Epidermal melanocyte (primary cell): ENCODE data around the gene PKD1L1.

Experiments used
- DNase-seq: peaks from one replicate; pipeline ENCODE4 v3.0.0; 2011; ENCODE audit warnings: low spot score; ENCODE audit not compliant: insufficient read length

Gene PKD1L1

GRCh38 chr7:47818796-47819606 lies 129.3 kb downstream of the PKD1L1 start:
- peak; percentile 69 for DNase-seq

GRCh38 chr7:47817917-47818316 lies 130.3 kb downstream of the PKD1L1 start:
- no peak for DNase-seq

GRCh38 chr7:47816647-47817046 lies 131.6 kb downstream of the PKD1L1 start:
- DNase-seq: no peak

DNA sequence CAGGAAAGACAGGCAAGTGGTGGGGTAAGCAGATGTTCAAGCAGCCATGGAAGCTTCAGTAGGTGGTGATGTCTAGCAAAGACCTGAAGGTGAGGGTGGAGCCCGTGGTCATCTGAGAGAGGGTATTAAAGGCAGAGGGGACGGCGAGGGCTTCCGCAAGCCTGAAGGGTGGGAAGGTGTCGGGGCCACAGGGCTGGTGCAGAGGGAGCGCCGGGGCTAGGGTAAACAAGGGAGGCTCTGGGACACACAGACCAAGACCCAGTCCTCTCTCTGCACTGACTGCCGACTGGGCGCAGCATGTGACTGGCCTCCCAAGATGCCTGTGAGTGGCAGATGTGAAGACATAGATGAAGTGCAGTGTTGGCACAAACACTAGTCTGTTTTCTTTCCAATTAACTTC lies 132.4 kb downstream of the PKD1L1 start:
- no peak for DNase-seq

- DNase-seq: no peak
Measured at GRCh38 chr7:47814905-47815613, 133.2 kb downstream of the PKD1L1 start.

DNA sequence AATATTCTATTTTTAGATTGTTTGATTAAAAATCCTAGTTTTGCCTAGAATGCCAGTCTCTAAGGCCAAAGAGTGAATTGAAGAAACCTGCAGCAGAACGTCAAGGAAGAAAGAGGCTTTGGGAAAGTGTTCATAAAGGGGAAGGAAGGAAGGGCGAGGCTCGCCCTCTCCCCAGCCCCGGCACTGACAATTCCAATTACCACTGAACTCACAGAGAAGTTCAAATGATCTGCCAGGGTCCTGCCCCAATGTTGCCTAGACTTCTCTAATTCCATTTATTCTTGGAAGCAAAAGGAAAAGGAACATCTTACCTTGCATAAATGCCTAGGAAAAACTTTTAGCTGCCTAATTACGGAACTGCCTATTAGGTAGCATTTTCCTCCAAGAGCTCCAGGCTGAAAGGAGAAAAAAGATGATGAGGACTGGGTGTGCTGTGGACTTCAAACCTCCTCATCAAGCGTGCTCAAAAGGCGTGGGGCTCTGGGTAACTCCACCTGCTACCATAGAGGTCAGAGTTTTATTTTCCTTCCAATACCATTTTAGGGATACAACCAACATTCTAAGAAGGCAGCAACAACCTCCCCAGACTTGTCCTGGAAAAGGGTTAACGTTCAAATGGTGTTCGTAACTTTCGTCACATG lies 134.5 kb downstream of the PKD1L1 start:
- no peak for DNase-seq

- no peak for DNase-seq
Measured at GRCh38 chr7:47812429-47813136, 135.7 kb downstream of the PKD1L1 start.

- DNase-seq: no peak
Measured at GRCh38 chr7:47811632-47812380, 136.5 kb downstream of the PKD1L1 start.

DNA sequence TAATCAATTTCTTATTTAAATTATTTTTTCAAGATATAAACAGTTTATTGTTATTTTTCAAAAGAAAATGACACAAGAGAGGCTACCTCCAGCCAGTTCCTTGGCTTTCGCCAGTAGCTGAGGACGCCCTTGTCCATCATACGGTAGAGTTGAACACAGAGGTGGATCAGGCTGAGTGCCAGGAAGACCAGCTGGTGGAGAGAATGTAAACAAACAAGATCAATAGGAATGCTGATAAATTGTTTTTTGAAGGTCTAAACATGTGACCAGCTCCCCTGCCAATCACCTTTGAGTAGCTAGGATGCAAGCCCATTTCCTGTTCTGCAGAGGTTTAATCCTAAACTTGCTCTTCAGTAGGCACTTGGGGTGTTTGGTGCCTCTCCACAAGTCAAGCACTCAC lies 138.9 kb downstream of the PKD1L1 start:
- DNase-seq: no peak

DNA sequence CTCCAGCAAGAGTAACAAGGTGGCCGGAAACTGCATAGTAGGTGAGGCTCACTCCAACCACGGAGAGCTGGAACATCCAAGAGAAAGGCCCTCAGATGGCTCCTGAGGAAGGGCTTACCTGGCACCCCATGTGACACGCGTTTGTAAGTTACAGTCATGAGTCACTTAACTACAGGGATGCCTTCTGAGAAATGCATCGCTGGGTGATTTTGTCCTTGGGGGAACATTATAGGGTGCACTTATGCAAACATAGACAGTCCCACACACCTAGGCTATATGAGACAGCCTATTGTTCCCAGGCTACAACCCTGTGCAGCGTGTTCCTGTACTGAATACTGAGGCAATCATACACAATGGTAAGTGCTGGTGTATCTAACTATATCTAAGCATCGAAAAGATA lies 139.9 kb downstream of the PKD1L1 start:
- no peak for DNase-seq

DNA sequence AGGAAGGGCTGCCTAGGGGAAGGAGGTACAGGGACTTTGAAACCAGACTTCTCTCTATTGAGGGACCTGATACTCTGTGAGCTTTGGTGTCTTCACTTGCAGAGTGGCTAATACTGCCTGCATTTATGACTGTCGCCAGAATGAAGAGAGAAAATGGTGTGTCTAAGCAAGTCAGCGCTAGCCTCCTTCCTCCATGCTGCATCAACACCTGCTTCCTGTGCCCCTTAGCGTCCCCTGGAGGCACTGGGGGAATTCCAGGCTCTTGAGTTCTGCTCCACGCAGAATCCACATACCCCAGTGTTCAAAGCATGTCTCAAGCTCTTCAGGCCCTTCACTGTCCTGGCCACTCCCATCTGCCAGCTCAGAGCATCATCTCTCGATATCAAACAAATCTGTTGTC lies 140.5 kb downstream of the PKD1L1 start:
- no peak for DNase-seq

GRCh38 chr7:47807126-47807525 lies 141.1 kb downstream of the PKD1L1 start:
- DNase-seq: no peak

- DNase-seq: no peak
Measured at GRCh38 chr7:47806701-47807103, 141.6 kb downstream of the PKD1L1 start.

DNA sequence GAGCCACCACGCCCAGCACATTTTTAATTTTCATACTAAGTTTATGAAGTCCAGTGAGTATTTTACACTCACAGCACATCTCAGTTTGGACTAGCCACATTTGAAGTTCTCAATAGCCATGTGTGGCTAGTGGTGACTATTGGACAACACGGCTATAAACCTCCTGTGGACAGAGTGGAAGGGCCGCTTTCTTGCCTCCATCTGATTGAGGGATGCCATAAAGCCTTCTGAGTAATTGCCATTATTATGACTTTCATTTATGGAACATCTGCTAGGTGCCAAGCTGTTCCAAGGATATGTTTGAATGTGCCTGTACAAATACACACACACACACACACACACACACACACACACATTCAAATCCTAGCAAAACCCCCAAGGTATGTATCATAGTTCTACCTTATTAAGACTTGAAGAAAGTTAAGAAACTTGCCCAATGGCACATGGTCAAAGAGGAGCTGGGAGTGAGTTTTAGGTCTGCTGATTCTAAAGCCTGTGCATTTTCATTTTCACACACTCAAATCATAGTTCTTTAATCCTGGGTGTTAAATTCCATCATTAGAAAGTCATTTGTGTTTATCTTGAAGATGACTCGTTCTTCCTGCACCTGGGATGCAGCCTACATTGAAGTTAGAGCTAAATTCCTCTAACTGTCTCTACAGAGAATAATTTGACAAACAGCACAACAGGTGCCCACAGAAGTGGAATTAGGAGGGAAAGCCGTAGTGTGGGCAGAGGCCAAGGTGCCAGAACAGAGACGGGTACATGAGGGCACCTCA lies 143.3 kb downstream of the PKD1L1 start:
- DNase-seq: no peak

DNA sequence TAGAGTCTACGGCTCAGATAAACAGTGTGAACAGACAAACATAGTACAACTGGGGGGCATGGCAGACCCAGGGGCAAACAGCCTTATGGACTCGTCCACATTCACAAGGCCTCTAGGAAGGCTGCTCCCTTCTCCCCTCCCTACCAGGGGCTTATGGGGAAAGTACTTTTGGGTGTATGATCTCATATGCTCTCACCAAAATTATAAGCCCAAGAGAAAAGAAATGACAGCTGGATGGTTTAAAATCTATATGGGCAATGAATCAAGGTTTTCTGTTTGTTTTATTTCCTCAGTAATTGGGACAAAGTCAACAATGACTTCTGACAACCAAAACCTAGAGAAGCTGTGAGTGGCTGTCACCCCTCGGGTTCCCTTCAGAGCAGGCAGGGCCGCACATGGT lies 144.4 kb downstream of the PKD1L1 start:
- DNase-seq: no peak

DNA sequence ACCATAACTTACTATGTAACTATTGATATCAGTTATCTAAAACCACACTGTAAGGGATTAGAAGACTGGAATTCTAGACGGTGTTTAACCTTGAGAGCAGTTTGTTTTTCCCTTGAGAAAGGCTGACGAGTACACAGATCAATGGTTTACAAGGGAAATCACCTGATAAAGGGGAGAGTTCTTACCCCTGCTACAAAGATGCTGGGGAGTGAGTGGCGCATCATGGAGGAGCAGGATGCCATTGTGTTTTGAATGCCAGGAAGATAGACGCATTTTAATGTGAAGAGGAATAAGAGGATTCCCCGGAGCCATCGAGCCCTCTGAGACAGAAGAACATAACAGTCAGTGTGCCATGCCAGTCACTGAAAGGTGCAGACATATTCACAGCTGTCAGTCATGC lies 145.2 kb downstream of the PKD1L1 start:
- no peak for DNase-seq

- DNase-seq: no peak
Measured at GRCh38 chr7:47801423-47801822, 146.8 kb downstream of the PKD1L1 start.

DNA sequence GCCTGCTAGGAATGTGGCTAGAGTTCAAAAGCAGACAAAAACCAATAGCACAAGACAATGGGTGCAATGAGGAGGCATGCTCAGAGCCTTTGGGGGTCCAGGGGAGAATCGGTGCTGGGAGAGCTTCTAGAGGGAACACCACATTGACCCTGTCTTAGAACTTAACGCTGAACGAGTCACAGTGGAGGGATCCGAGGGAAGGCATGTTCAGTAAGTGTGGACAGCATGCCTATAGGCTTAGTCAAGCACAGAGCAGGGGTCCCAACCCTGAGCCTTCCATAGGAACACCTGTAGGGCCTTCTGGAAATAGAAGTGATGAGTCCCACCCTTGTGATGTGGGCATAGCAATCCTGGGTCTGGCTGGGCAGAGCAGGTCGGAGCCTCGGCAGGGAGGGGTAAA lies 148.7 kb downstream of the PKD1L1 start:
- no peak for DNase-seq

DNA sequence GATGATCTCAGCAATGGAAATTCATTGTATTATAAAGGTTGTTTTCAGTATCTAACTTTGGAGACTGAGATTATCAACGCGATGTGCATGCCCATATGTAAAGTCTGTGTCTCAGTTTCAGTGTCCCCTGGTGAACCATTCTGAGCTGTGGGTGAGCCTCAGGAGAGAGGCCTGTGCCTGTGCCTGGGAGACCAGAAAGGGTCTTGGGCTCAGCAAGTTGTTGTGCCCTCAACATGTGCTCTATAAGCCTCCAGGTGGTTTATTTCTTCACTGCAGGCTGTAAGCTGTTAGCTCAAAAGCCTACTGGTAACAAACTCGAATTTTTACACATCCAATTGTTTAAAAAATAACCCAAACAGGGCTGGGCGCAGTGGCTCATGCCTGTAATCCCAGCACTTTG lies 151.9 kb downstream of the PKD1L1 start:
- no peak for DNase-seq

GRCh38 chr7:47795631-47796030 lies 152.6 kb downstream of the PKD1L1 start:
- no peak for DNase-seq
